Measurements from ENCODE around the gene ANKDD1A. TPM values are rescaled to one million over a fixed set of nuclear protein-coding genes. Genes with fewer than 3 reads are reported as not detected.
A peak's percentile ranks its signal among the peaks of the same experiment; 100 is the strongest.

Gene ANKDD1A
- total RNA-seq, 1 donor from 2014 or later: 6.9 TPM

- DNase-seq (ENCODE audit: low spot score): no peak
- TF ChIP-seq CTCF (IDR thresholded peaks at IDR 0.05; ENCODE audit: unreplicated experiment): no peak
- Mint-ChIP-seq H3K36me3 (ENCODE audit: low read depth, unreplicated experiment) (peaks cover 10% of the 10 kb centered on the region), H3K9me3 (ENCODE audit: unreplicated experiment) (no peaks in the 10 kb centered on the region), H3K27me3 (ENCODE audit: unreplicated experiment) (no peaks in the 10 kb centered on the region), H3K27ac (ENCODE audit: unreplicated experiment) (no peak overlapping the region), H3K4me3 (ENCODE audit: unreplicated experiment) (no peak overlapping the region), H3K4me1 (ENCODE audit: unreplicated experiment) (peaks cover 24% of the 10 kb centered on the region)
Observed at GRCh38 chr15:64982472-64982871, 70.8 kb downstream of the ANKDD1A start.

GRCh38 chr15:64985366-64986033 lies 73.8 kb downstream of the ANKDD1A start:
- Mint-ChIP-seq H3K36me3 (ENCODE audit: low read depth, unreplicated experiment) (peaks cover 14% of the 10 kb centered on the region), H3K4me1 (ENCODE audit: unreplicated experiment) (peaks cover 27% of the 10 kb centered on the region), H3K4me3 (ENCODE audit: unreplicated experiment) (no peak overlapping the region), H3K9me3 (ENCODE audit: unreplicated experiment) (no peaks in the 10 kb centered on the region), H3K27me3 (ENCODE audit: unreplicated experiment) (peaks cover 5% of the 10 kb centered on the region), H3K27ac (ENCODE audit: unreplicated experiment) (peak overlapping the region; percentile 70)
- DNase-seq (ENCODE audit: low spot score): no peak
- TF ChIP-seq CTCF (IDR thresholded peaks at IDR 0.05; ENCODE audit: unreplicated experiment): no peak

GRCh38 chr15:64987136-64987535 lies 75.4 kb downstream of the ANKDD1A start:
- Mint-ChIP-seq H3K27ac (ENCODE audit: unreplicated experiment) (no peak overlapping the region), H3K9me3 (ENCODE audit: unreplicated experiment) (no peaks in the 10 kb centered on the region), H3K4me1 (ENCODE audit: unreplicated experiment) (peaks cover 30% of the 10 kb centered on the region), H3K36me3 (ENCODE audit: low read depth, unreplicated experiment) (peaks cover 14% of the 10 kb centered on the region), H3K27me3 (ENCODE audit: unreplicated experiment) (peaks cover 5% of the 10 kb centered on the region), H3K4me3 (ENCODE audit: unreplicated experiment) (no peak overlapping the region)
- TF ChIP-seq CTCF (IDR thresholded peaks at IDR 0.05; ENCODE audit: unreplicated experiment): no peak
- no peak for DNase-seq (ENCODE audit: low spot score)

GRCh38 chr15:64989416-64990167 lies 77.9 kb downstream of the ANKDD1A start, which contains the start of gene SPG21:
Gene SPG21, minus strand, starts transcription at chr15:64989914. Its CDS starts 6,345 bp downstream, at chr15:64983569.
- peaks cover 14% of the 10 kb centered on the region for H3K36me3 Mint-ChIP-seq (ENCODE audit: low read depth, unreplicated experiment)
- H3K27me3 Mint-ChIP-seq (ENCODE audit: unreplicated experiment): peaks cover 5% of the 10 kb centered on the region
- H3K27ac Mint-ChIP-seq (ENCODE audit: unreplicated experiment): peak within 1 kb of the TSS; percentile 99
- no peaks in the 10 kb centered on the region for H3K9me3 Mint-ChIP-seq (ENCODE audit: unreplicated experiment)
- H3K4me1 Mint-ChIP-seq (ENCODE audit: unreplicated experiment): peaks cover 30% of the 10 kb centered on the region
- peak within 1 kb of the TSS; percentile 99 for H3K4me3 Mint-ChIP-seq (ENCODE audit: unreplicated experiment)
- TF ChIP-seq CTCF (IDR thresholded peaks at IDR 0.05; ENCODE audit: unreplicated experiment): no peak
- DNase-seq (ENCODE audit: low spot score): peak; percentile 96

- H3K4me1 Mint-ChIP-seq (ENCODE audit: unreplicated experiment): peaks cover 29% of the 10 kb centered on the region
- H3K36me3 Mint-ChIP-seq (ENCODE audit: low read depth, unreplicated experiment): peaks cover 14% of the 10 kb centered on the region
- no peak for TF ChIP-seq CTCF (IDR thresholded peaks at IDR 0.05; ENCODE audit: unreplicated experiment)
- peak overlapping the region; percentile 99 for H3K27ac Mint-ChIP-seq (ENCODE audit: unreplicated experiment)
- H3K27me3 Mint-ChIP-seq (ENCODE audit: unreplicated experiment): peaks cover 5% of the 10 kb centered on the region
- H3K4me3 Mint-ChIP-seq (ENCODE audit: unreplicated experiment): peak overlapping the region; percentile 93
- DNase-seq (ENCODE audit: low spot score): no peak
- H3K9me3 Mint-ChIP-seq (ENCODE audit: unreplicated experiment): no peaks in the 10 kb centered on the region
Observed at GRCh38 chr15:64990168-64990470, 78.4 kb downstream of the ANKDD1A start.
